A549 (cell line): ENCODE measurements around the gene CIAO3.
"Not testable (repeated sequence)": the region's sequence is repeated elsewhere in the genome, so short reads cannot be mapped to it uniquely, and the experiment has no call there.

ENCODE experiments used
- JUN ChIP-seq, 2 experiments: fragments of >200 bp; sonication (Bioruptor Twin); formaldehyde crosslinking; IDR thresholded peaks; 2 replicates in 1 of 2; 3 replicates in 1 of 2; pipeline ENCODE4 v1.6.1; 2016 to 2017
- JUNB ChIP-seq: fragments of >200 bp; sonication (Bioruptor Twin); formaldehyde crosslinking; IDR thresholded peaks from 2 replicates; pipeline ENCODE4 v1.6.1; 2016
- POLR2A ChIP-seq: IDR thresholded peaks from 2 replicates; pipeline ENCODE4 v1.6.1; 2012; ENCODE audit warnings: mild to moderate bottlenecking, low read length
- RARB ChIP-seq: fragments of 250-450 bp; sonication (Bioruptor Pico); IDR thresholded peaks from 2 replicates; pipeline ENCODE4 v1.8.0; 2021; ENCODE audit warnings: mild to moderate bottlenecking, moderate library complexity
- SMC3 ChIP-seq: fragments of >200 bp; sonication (Bioruptor Twin); formaldehyde crosslinking; IDR thresholded peaks from 3 replicates; pipeline ENCODE4 v1.6.1; 2018; ENCODE audit warnings: inconsistent platforms
- ZFP36 ChIP-seq: fragments of 450-650 bp; IDR thresholded peaks from 2 replicates; pipeline ENCODE4 v1.6.1; 2014; ENCODE audit warnings: borderline replicate concordance; ENCODE audit not compliant: partially characterized antibody
- TF ChIP-seq, protein P1 (sequence below): fragments of >200 bp; sonication (Bioruptor Twin); formaldehyde crosslinking; IDR thresholded peaks from 3 replicates; pipeline ENCODE4 v1.5.1; 2016
- TF ChIP-seq, protein P2 (sequence below): fragments of >200 bp; sonication (Bioruptor Twin); formaldehyde crosslinking; IDR thresholded peaks from 3 replicates; pipeline ENCODE4 v1.6.1; 2016
- TF ChIP-seq, protein P3 (sequence below): IDR thresholded peaks from 2 replicates; pipeline ENCODE4 v1.6.1; 2012
- TF ChIP-seq, protein P4 (sequence below): fragments of 450-650 bp; IDR thresholded peaks from 2 replicates; pipeline ENCODE4 v1.6.1; 2014; ENCODE audit warnings: antibody characterized with exemption
- TF ChIP-seq, protein P5 (sequence below): IDR thresholded peaks from 2 replicates; pipeline ENCODE4 v1.6.1; 2012; ENCODE audit warnings: low read depth, borderline replicate concordance
- TF ChIP-seq, protein P6 (sequence below): fragments of 150-350 bp; IDR thresholded peaks from 2 replicates; pipeline ENCODE4 v1.6.1; 2014; ENCODE audit warnings: low read depth, mild to moderate bottlenecking, low read length

DNA sequence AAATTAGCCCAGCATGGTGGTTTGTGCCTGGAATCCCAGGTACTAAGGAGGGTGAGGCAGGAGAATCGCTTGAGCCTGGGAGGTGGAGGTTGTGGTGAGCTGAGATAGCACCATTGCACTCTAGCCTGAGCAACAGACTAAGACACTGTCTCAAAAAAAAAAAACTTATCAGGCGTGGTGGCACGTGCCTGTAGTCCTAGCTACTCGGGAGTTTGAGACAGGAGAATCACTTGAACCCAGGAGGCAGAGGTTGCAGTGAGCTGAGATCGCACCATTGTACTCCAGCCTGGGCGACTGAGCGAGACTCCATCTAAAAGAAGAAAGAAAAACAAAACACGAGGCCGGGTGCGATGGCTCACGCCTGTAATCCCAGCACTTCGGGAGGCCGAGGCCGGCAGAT is 2.1 kb upstream of the CIAO3 start:
- TF ChIP-seq, protein P1, sequence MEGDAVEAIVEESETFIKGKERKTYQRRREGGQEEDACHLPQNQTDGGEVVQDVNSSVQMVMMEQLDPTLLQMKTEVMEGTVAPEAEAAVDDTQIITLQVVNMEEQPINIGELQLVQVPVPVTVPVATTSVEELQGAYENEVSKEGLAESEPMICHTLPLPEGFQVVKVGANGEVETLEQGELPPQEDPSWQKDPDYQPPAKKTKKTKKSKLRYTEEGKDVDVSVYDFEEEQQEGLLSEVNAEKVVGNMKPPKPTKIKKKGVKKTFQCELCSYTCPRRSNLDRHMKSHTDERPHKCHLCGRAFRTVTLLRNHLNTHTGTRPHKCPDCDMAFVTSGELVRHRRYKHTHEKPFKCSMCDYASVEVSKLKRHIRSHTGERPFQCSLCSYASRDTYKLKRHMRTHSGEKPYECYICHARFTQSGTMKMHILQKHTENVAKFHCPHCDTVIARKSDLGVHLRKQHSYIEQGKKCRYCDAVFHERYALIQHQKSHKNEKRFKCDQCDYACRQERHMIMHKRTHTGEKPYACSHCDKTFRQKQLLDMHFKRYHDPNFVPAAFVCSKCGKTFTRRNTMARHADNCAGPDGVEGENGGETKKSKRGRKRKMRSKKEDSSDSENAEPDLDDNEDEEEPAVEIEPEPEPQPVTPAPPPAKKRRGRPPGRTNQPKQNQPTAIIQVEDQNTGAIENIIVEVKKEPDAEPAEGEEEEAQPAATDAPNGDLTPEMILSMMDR, result not testable (repeated sequence)
- not testable (repeated sequence) for TF ChIP-seq POLR2A; SMC3; RARB (CRISPR knock-in tag); JUN (IDR thresholded peaks at IDR 0.05); ZFP36; JUNB
- TF ChIP-seq, protein P2, sequence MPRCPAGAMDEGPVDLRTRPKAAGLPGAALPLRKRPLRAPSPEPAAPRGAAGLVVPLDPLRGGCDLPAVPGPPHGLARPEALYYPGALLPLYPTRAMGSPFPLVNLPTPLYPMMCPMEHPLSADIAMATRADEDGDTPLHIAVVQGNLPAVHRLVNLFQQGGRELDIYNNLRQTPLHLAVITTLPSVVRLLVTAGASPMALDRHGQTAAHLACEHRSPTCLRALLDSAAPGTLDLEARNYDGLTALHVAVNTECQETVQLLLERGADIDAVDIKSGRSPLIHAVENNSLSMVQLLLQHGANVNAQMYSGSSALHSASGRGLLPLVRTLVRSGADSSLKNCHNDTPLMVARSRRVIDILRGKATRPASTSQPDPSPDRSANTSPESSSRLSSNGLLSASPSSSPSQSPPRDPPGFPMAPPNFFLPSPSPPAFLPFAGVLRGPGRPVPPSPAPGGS, result not testable (repeated sequence)
- TF ChIP-seq, protein P3, sequence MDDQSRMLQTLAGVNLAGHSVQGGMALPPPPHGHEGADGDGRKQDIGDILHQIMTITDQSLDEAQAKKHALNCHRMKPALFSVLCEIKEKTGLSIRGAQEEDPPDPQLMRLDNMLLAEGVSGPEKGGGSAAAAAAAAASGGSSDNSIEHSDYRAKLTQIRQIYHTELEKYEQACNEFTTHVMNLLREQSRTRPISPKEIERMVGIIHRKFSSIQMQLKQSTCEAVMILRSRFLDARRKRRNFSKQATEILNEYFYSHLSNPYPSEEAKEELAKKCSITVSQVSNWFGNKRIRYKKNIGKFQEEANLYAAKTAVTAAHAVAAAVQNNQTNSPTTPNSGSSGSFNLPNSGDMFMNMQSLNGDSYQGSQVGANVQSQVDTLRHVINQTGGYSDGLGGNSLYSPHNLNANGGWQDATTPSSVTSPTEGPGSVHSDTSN, result not testable (repeated sequence)
- TF ChIP-seq, protein P4, sequence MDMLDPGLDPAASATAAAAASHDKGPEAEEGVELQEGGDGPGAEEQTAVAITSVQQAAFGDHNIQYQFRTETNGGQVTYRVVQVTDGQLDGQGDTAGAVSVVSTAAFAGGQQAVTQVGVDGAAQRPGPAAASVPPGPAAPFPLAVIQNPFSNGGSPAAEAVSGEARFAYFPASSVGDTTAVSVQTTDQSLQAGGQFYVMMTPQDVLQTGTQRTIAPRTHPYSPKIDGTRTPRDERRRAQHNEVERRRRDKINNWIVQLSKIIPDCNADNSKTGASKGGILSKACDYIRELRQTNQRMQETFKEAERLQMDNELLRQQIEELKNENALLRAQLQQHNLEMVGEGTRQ, result not testable (repeated sequence)
- TF ChIP-seq, protein P5, sequence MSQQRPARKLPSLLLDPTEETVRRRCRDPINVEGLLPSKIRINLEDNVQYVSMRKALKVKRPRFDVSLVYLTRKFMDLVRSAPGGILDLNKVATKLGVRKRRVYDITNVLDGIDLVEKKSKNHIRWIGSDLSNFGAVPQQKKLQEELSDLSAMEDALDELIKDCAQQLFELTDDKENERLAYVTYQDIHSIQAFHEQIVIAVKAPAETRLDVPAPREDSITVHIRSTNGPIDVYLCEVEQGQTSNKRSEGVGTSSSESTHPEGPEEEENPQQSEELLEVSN, result not testable (repeated sequence)
- TF ChIP-seq, protein P6, sequence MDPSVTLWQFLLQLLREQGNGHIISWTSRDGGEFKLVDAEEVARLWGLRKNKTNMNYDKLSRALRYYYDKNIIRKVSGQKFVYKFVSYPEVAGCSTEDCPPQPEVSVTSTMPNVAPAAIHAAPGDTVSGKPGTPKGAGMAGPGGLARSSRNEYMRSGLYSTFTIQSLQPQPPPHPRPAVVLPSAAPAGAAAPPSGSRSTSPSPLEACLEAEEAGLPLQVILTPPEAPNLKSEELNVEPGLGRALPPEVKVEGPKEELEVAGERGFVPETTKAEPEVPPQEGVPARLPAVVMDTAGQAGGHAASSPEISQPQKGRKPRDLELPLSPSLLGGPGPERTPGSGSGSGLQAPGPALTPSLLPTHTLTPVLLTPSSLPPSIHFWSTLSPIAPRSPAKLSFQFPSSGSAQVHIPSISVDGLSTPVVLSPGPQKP, result not testable (repeated sequence)
